HEK293 (cell line): ENCODE data around the gene CNOT4.

ENCODE experiments used
- HOXA7 ChIP-seq: sonication (generic); formaldehyde crosslinking; IDR thresholded peaks from 2 replicates; pipeline ENCODE4 v1.8.1; 2022; ENCODE audit warnings: missing genetic modification reagents, borderline replicate concordance
- MZF1 ChIP-seq: fragments of 450-650 bp; formaldehyde crosslinking; IDR thresholded peaks from 2 replicates; pipeline ENCODE4 v1.5.1; 2017; ENCODE audit warnings: missing biosample characterization, missing genetic modification characterization, borderline replicate concordance
- OVOL3 ChIP-seq: fragments of 450-650 bp; formaldehyde crosslinking; IDR thresholded peaks from 2 replicates; pipeline ENCODE4 v1.5.1; 2016; ENCODE audit warnings: missing biosample characterization, missing genetic modification characterization
- SP2 ChIP-seq: fragments of 450-650 bp; formaldehyde crosslinking; IDR thresholded peaks from 2 replicates; pipeline ENCODE4 v1.5.1; 2016; ENCODE audit warnings: missing biosample characterization, missing genetic modification characterization
- ZFP3 ChIP-seq: fragments of 450-650 bp; formaldehyde crosslinking; IDR thresholded peaks from 2 replicates; pipeline ENCODE4 v1.5.1; 2016; ENCODE audit warnings: low read depth, missing biosample characterization, missing genetic modification characterization
- ZNF529 ChIP-seq: fragments of 450-650 bp; formaldehyde crosslinking; IDR thresholded peaks from 2 replicates; pipeline ENCODE4 v1.5.1; 2017; ENCODE audit warnings: missing genetic modification characterization, missing biosample characterization; ENCODE audit not compliant: insufficient replicate concordance

- TF ChIP-seq MZF1 (tag by site-specific recombination) (no peak), HOXA7 (CRISPR knock-in tag) (no peak), ZFP3 (no peak), OVOL3 (tag by site-specific recombination) (no peak), ZNF529 (tag by site-specific recombination) (no peak), SP2 (tag by site-specific recombination) (no peak)
Measured at GRCh38 chr7:135381369-135381768, 128.5 kb downstream of the CNOT4 start.
